DMS114 treated with DMSO at 0.1 percent for 48 hours (cell line): Measurements from ENCODE around the gene MAGOH.
"Not testable (repeated sequence)": the region's sequence is repeated elsewhere in the genome, so short reads cannot be mapped to it uniquely, and the experiment has no call there.

Experiments
- DNase-seq: peaks from one replicate; lab custom pipeline; 2025; ENCODE audit not compliant: unreplicated experiment; lab: John Stamatoyannopoulos, UW

The MAGOH gene

DNA sequence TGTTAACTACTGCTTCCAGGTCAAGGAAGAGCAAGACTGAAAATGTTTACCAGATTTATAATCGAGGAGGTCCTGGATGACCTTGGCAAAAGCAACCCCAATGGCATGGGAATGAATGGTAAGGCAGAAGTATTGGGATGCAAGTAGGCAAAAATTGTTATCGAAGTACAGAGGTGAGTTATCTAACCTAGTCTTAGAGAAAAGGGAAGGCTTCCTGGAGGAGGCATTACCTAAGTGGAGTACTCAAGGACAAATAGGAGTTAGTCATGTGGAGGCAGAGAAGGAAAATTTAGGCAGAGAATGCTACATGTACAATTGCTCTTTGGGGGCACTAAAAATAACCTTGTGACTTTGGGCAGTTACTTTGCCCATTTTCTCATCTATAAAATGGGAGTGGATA, 3.5 kb upstream of the MAGOH start:
- DNase-seq = no peak

GRCh38 chr1:53237638-53238037, 680 bp downstream of the MAGOH start:
- no peak for DNase-seq

DNA sequence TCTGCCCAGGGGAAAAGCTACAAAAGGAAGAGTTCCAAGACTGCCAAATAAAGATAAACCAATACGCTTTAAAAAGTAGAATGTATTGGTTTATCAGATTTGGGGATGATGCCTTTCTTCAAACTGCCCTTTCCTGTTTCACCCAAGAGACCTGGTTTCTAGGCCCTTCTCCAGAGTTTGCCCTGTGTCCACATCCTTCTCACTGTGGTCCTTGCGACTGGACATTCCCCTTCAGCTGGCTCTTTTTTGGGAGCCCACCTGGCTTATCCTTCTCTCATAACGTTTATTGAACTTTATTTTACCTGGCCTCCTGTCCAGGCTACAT, 17.4 kb downstream of the MAGOH start:
- DNase-seq = no peak

- DNase-seq = peak; percentile 85
Measured at GRCh38 chr1:53220171-53220961, 18.0 kb downstream of the MAGOH start, which contains the start of gene CZIB. Gene CZIB, minus strand, starts transcription at chr1:53220634. Its CDS starts 59 bp downstream, at chr1:53220575.

DNA sequence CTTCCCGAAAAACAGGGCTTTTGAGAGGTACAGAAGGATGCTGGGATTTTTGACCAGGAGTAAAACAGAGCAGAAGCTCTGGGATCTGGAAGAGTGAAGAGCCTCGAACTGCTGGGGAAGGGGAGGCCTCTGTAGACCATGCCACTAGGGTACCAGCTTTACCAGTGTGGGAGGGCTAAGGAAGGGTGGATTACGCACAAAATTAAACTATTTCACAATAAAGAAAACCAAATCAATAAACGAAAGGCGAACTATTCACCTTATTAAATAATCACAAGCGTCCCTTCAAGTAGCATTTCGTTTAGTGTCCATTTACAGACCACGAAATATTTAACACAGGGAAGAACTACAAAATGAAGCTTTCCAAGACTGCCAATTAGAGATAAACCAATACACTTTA, 18.6 kb downstream of the MAGOH start:
- DNase-seq = no peak

GRCh38 chr1:53218201-53218600, 20.1 kb downstream of the MAGOH start:
- no peak for DNase-seq

GRCh38 chr1:53214376-53214940, 23.9 kb downstream of the MAGOH start:
- DNase-seq = no peak

GRCh38 chr1:53210954-53211353, 27.4 kb downstream of the MAGOH start:
- no peak for DNase-seq

- DNase-seq = no peak
Measured at GRCh38 chr1:53210352-53210751, 28.0 kb downstream of the MAGOH start.

GRCh38 chr1:53207726-53208125, 30.6 kb downstream of the MAGOH start:
- no peak for DNase-seq

- no peak for DNase-seq
Measured at GRCh38 chr1:53206735-53207379, 31.5 kb downstream of the MAGOH start.

DNA sequence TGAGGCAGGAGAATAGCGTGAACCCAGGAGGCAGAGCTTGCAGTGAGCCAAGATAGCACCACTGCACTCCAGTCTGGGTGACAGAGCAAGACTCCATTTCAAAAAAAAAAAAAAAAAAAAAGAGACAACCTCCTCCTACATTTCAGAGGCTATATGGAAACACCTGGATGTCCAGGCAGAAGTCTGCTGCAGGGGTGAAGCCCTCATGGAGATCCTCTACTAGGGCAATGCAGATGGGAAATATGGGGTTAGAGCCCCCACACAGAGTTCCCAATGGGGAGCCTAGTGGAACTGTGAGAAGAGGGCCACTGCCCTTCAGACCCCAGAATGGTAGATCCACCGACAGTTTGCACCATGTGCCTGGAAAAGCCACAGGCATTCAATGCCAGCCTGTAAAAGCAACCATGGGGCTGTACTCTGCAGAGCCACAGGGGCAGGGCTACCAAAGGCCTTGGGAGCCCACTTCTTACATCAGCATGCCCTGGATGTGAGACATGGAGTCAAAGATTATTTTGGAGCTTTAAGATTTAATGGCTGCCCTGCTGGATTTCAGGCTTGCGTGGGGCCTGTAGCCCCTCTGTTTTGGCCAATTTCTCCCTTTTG, 32.1 kb downstream of the MAGOH start:
- DNase-seq = not testable (repeated sequence)

DNA sequence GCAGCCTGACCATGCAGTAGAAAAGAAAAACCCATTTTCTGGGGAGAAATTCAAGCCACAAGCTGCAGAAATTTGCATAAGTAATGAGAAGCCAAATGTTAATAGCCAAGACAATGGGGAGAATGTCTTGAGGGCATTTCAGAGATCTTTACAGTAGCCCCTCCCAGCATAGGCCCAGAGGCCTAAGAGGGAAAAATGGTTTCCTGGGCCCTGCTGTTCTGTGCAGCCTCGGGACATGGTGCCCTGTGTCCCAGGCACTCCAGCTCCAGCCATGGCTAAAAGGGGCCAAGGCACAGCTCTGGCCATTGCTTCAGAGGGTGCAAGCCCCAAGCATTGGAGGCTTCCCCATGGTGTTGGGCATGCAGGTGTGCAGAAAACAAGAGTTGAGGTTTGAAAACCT, 32.8 kb downstream of the MAGOH start:
- DNase-seq = not testable (repeated sequence)

DNA sequence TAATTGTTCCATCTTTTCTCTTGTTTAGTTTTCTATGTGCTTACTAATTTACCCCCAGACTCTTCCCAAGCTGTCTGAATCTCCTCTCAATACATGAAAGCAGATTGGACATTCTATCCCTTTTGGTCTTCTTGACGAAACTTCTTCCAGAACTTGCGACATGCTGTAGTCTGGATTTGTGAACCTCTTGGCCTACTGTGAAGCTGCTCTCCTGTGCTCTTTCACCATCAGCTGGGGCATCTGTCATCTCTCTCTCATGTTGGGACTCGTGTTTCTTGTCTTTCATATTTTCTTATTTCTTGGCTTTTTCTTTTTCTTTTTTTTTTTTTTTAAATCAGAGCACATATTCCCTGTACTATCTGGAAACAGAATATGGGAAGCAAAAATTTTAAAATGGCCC, 34.9 kb downstream of the MAGOH start:
- DNase-seq = no peak

DNA sequence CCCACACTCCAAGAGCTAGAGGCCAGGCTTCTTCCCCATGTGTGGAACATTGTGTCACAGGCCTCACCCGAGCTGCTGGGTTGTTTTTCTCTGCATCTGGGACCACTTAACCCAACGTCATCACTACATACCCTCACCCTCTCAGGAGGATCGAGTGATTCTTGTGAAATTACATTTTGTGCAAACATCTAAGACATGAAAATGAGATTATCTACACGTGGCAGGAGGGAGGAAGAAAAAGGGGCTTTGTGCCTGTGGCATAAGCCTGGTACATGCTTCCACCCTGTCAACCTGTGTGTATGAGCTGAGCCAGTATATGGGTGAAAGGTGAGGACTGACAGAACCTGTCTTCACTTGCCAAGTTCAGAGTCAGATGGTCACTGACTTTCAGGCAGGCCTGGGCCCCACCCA, 40.1 kb downstream of the MAGOH start:
- DNase-seq = no peak

GRCh38 chr1:53197291-53198200, 40.8 kb downstream of the MAGOH start:
- DNase-seq = no peak

- peak; percentile 88 for DNase-seq
Measured at GRCh38 chr1:53196485-53197290, 41.6 kb downstream of the MAGOH start, which contains the start of gene CPT2. Gene CPT2, plus strand, starts transcription at chr1:53196824. Its CDS starts 120 bp downstream, at chr1:53196944.

GRCh38 chr1:53196017-53196484, 42.3 kb downstream of the MAGOH start:
- no peak for DNase-seq

DNA sequence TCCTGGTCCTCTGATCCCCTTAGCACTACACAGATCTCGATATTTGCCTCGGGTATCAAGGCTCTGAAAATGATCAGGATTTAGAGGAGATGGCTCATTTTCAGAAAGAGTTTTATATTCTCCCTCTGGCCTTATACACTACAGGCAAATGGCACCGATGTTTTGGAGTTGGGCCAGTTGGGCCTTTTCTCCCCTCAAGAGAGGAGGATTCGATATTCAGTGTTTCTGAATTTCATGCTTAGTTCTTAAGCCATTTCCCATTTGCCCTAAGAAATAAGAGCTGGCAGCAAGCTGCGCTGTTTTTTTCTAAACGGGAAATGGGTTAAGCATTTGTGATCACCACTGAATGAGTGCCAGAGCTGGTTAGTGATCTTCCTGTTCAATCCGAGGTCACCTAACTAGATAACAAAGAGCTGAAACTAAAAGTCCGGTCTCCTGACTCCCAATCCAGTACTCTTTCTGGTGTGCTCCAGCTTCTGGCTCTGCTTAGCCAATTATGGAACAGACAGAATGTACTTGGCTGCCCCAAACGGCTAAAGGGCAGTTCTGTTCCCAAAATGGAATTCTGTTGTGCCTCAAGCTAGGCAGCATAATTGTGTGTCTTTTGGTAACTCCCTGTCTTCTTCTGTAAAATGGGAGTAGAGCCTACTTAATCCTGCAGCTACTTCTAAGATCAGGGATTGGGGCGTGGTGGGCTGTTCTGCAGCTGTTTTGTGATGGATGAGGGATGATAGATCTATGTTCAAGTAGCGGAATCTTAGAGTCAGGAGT, 42.9 kb downstream of the MAGOH start:
- DNase-seq = no peak
